ENCODE measurements around the gene CORO1C.

CORO1C gene

DNA sequence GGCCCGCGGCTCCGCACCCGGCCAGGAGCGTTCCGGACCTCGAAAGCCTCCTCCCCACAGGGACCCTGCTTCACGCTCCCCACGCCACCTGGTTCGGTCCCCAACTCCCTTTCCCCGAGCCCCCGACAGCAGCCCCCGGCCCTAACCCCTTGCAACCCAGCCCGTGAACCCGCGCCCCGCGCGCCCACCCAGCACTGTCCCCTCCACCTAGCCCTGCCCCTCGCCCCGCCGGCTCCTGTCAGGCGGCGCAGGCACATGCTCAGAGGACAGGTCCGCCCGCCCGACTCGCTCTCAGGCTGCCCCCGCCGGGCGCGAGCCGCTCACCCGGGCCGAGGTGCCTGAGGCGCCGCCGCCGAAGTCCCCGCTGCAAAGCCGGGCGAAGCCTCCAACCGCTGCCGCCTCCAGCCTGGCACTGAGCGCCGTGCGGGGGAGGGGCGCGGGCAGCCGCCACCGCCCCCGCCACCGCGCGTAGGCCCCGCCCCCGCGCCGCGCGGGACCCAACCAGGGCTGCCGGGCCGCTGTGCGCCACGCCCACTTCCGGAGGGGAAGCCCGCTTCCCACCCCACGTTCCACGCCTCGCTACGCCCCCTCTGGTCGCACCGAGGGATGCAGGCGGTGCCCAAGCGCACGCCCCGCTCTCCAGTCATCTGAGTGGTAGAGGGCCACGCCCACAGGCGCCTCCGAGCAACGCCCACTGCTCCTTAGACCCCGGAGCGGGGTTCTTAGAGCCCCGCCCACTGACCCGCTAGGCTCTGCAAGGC is at the start of gene CORO1C:
CORO1C (minus strand) TSS at position 414 of the 761 bp plus-strand sequence. CDS start 30,200 bp downstream, outside the sequence.
- Histone ChIP-seq H4K20me1 (ENCODE audit: insufficient read depth, low read length) (peaks cover 39% of the 10 kb centered on the region), H2AFZ (ENCODE audit: low read depth, low read length) (peak within 1 kb of the TSS; percentile 92), H3K4me1 (ENCODE audit: low read length) (peaks cover 35% of the 10 kb centered on the region), H3K79me2 (ENCODE audit: low read length) (peaks cover 49% of the 10 kb centered on the region), H3K9me3 (ENCODE audit: insufficient read depth, low read length) (no peaks in the 10 kb centered on the region), H3K27ac (ENCODE audit: low read length) (peak within 1 kb of the TSS; percentile 80), H3K36me3 (replicated peaks; ENCODE audit: low read depth, low read length) (no peaks in the 10 kb centered on the region), H3K9ac (ENCODE audit: low read length) (peak within 1 kb of the TSS; percentile 90), H3K4me2 (ENCODE audit: low read length) (peak within 1 kb of the TSS; percentile 94), H3K4me3 (ENCODE audit: low read length) (peak within 1 kb of the TSS; percentile 87), H3K27me3 (ENCODE audit: low read depth, low read length) (no peaks in the 10 kb centered on the region)
- TF ChIP-seq EZH2phosphoT487 (IDR thresholded peaks at IDR 0.05; ENCODE audit: low read depth) (no peak), CTCF (IDR thresholded peaks at IDR 0.05; ENCODE audit: low read depth, low read length) (peak; percentile 79)

GRCh38 chr12:108779998-108780688 is 48.8 kb upstream of the CORO1C start:
- Histone ChIP-seq H2AFZ (ENCODE audit: low read depth, low read length) (no peak overlapping the region), H3K9me3 (ENCODE audit: insufficient read depth, low read length) (no peaks in the 10 kb centered on the region), H3K4me2 (ENCODE audit: low read length) (no peak overlapping the region), H3K79me2 (ENCODE audit: low read length) (no peaks in the 10 kb centered on the region), H3K9ac (ENCODE audit: low read length) (no peak overlapping the region), H4K20me1 (ENCODE audit: insufficient read depth, low read length) (no peaks in the 10 kb centered on the region), H3K27me3 (ENCODE audit: low read depth, low read length) (0 out of 2 replicates have a peak, but pooled peaks cover 11% of the 10 kb centered on the region), H3K27ac (ENCODE audit: low read length) (no peak overlapping the region), H3K36me3 (replicated peaks; ENCODE audit: low read depth, low read length) (no peaks in the 10 kb centered on the region), H3K4me3 (ENCODE audit: low read length) (no peak overlapping the region), H3K4me1 (ENCODE audit: low read length) (no peaks in the 10 kb centered on the region)
- TF ChIP-seq CTCF (IDR thresholded peaks at IDR 0.05; ENCODE audit: low read depth, low read length), result no peak
- TF ChIP-seq EZH2phosphoT487 (IDR thresholded peaks at IDR 0.05; ENCODE audit: low read depth), result no peak

- Histone ChIP-seq H3K79me2 (ENCODE audit: low read length) (no peaks in the 10 kb centered on the region), H3K4me3 (ENCODE audit: low read length) (no peak overlapping the region), H3K4me1 (ENCODE audit: low read length) (peaks cover 7% of the 10 kb centered on the region), H3K36me3 (replicated peaks; ENCODE audit: low read depth, low read length) (no peaks in the 10 kb centered on the region), H3K27ac (ENCODE audit: low read length) (no peak overlapping the region), H3K27me3 (ENCODE audit: low read depth, low read length) (peaks cover 15% of the 10 kb centered on the region; the same call in 1 of the 2 replicates), H2AFZ (ENCODE audit: low read depth, low read length) (no peak overlapping the region), H3K9ac (ENCODE audit: low read length) (no peak overlapping the region), H3K9me3 (ENCODE audit: insufficient read depth, low read length) (no peaks in the 10 kb centered on the region), H3K4me2 (ENCODE audit: low read length) (no peak overlapping the region), H4K20me1 (ENCODE audit: insufficient read depth, low read length) (no peaks in the 10 kb centered on the region)
- no peak for TF ChIP-seq EZH2phosphoT487 (IDR thresholded peaks at IDR 0.05; ENCODE audit: low read depth)
Measured at GRCh38 chr12:108778053-108778452, 46.7 kb upstream of the CORO1C start.

DNA sequence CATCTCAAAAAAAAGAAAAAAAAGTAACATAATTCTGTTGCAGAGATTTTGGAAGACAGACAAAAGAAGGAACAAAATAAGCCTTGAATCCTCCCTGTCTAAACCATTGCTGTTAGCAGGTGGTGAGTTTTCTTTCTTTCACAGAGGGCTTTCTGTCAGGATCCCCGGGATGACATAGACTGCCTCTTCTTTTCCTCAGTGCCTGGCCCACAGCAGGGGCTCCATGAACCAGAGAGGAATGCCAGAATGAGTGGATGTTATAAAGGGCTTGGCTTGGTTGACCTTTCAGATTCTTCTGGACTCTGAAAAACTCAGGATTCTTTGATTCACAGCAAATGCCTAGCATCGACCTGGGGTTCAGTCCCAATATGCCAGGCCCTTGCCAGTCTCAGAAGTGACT is 45.8 kb upstream of the CORO1C start:
- H3K9me3 ChIP-seq (ENCODE audit: insufficient read depth, low read length), result no peaks in the 10 kb centered on the region

More for the DNA sequence above, 45.8 kb upstream of the CORO1C start:
- peaks cover 10% of the 10 kb centered on the region for H3K4me1 ChIP-seq (ENCODE audit: low read length)
- no peaks in the 10 kb centered on the region for H4K20me1 ChIP-seq (ENCODE audit: insufficient read depth, low read length)
- H3K9ac ChIP-seq (ENCODE audit: low read length), result no peak overlapping the region
- H3K27ac ChIP-seq (ENCODE audit: low read length), result no peak overlapping the region
- no peak overlapping the region for H3K4me2 ChIP-seq (ENCODE audit: low read length)
- TF ChIP-seq EZH2phosphoT487 (IDR thresholded peaks at IDR 0.05; ENCODE audit: low read depth) (no peak), CTCF (IDR thresholded peaks at IDR 0.05; ENCODE audit: low read depth, low read length) (no peak)
- no peak overlapping the region for H3K4me3 ChIP-seq (ENCODE audit: low read length)
- no peaks in the 10 kb centered on the region for H3K79me2 ChIP-seq (ENCODE audit: low read length)
- no peaks in the 10 kb centered on the region for H3K36me3 ChIP-seq (replicated peaks; ENCODE audit: low read depth, low read length)
- no peak overlapping the region for H2AFZ ChIP-seq (ENCODE audit: low read depth, low read length)
- peaks cover 15% of the 10 kb centered on the region; the same call in 1 of the 2 replicates for H3K27me3 ChIP-seq (ENCODE audit: low read depth, low read length)
